ENCODE results near the gene PBX4.

- TF ChIP-seq CTCF (IDR thresholded peaks at IDR 0.05): no peak
- TF ChIP-seq POLR2A (IDR thresholded peaks at IDR 0.05): no peak
Observed at GRCh38 chr19:19526581-19527370, 91.7 kb downstream of the PBX4 start.
